Measurements from ENCODE around the gene ALDH1B1.

DNA sequence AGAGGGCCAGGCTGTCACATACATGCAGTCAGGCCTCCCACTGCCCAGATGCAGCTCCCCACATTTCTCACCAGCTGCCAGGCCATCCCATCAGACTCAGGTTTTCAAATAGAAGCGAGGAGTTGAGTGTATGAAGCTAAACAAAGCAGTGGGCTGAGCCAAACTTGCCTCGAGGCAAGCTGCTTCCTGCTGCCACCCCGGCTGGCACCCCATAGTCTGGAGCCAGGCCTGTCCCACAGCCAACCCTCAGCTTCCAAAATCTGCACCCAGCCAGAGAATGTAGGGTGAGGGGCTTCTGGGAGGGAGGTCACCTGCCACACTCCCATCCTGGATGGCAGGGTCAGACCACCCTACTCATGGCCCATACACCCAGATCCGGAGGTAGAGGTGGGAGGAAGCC, 22.3 kb upstream of the ALDH1B1 start:
- TF ChIP-seq, protein P1, sequence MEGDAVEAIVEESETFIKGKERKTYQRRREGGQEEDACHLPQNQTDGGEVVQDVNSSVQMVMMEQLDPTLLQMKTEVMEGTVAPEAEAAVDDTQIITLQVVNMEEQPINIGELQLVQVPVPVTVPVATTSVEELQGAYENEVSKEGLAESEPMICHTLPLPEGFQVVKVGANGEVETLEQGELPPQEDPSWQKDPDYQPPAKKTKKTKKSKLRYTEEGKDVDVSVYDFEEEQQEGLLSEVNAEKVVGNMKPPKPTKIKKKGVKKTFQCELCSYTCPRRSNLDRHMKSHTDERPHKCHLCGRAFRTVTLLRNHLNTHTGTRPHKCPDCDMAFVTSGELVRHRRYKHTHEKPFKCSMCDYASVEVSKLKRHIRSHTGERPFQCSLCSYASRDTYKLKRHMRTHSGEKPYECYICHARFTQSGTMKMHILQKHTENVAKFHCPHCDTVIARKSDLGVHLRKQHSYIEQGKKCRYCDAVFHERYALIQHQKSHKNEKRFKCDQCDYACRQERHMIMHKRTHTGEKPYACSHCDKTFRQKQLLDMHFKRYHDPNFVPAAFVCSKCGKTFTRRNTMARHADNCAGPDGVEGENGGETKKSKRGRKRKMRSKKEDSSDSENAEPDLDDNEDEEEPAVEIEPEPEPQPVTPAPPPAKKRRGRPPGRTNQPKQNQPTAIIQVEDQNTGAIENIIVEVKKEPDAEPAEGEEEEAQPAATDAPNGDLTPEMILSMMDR (IDR thresholded peaks at IDR 0.05) = no peak
- no peak for TF ChIP-seq POLR2A (IDR thresholded peaks at IDR 0.05)
- TF ChIP-seq EP300 (IDR thresholded peaks at IDR 0.05) = no peak

Data from upper lobe of left lung (tissue), 4 donors.